ENCODE data around the gene FSCN2. TPM values are rescaled to one million over a fixed set of nuclear protein-coding genes. Genes with fewer than 3 reads are reported as not detected.
A peak's percentile ranks its signal among the peaks of the same experiment; 100 is the strongest.

The FSCN2 gene
- total RNA-seq, 4 donors from 2014 or later, result 1.1 to 2.3 (median 1.8) TPM; not detected in 1

GRCh38 chr17:81558941-81559806 lies 31.0 kb downstream of the FSCN2 start:
- Histone ChIP-seq H3K9me3 (no peaks in the 10 kb centered on the region), H3K36me3 (peaks cover 14 to 82% (median 31%) of the 10 kb centered on the region in 3 donors), H3K27ac (no peak overlapping the region), H3K4me1 (peaks cover 0 to 4% (median under 1%) of the 10 kb centered on the region in 3 donors), H3K27me3 (no peaks in the 10 kb centered on the region), H3K4me3 (no peak overlapping the region)
- DNase-seq, result no peak
- TF ChIP-seq CTCF (IDR thresholded peaks at IDR 0.05), result no peak
- no peak for TF ChIP-seq POLR2A (IDR thresholded peaks at IDR 0.05)
- intact Hi-C loops (cut with DNase I), result no loop called here
- 86 to 87% methylated on average over 11 to 14 of the region's 27 CpGs for WGBS, 2 donors

GRCh38 chr17:81561494-81561885 lies 33.3 kb downstream of the FSCN2 start:
- TF ChIP-seq POLR2A (IDR thresholded peaks at IDR 0.05) (no peak), CTCF (IDR thresholded peaks at IDR 0.05) (no peak)
- 78 to 83% methylated on average over 4 of the region's 4 CpGs for WGBS, 2 donors
- no peaks in the 10 kb centered on the region for H3K9me3 ChIP-seq
- intact Hi-C loops (cut with DNase I), result no loop called here
- no peaks in the 10 kb centered on the region for H3K27me3 ChIP-seq
- peaks cover 0 to 13% (median 8%) of the 10 kb centered on the region in 3 donors for H3K4me1 ChIP-seq
- no peak for DNase-seq
- H3K36me3 ChIP-seq, result peaks cover 27 to 100% (median 44%) of the 10 kb centered on the region in 3 donors
- H3K4me3 ChIP-seq, result no peak overlapping the region
- H3K27ac ChIP-seq, result no peak overlapping the region

GRCh38 chr17:81563861-81564586 lies 35.8 kb downstream of the FSCN2 start:
- TF ChIP-seq POLR2A (IDR thresholded peaks at IDR 0.05) (no peak), CTCF (IDR thresholded peaks at IDR 0.05) (no peak)
- no peak overlapping the region for H3K27ac ChIP-seq
- H3K4me3 ChIP-seq, result no peak overlapping the region
- H3K9me3 ChIP-seq, result no peaks in the 10 kb centered on the region
- no peak for DNase-seq
- intact Hi-C loops (cut with DNase I), result no loop called here
- peaks cover 21 to 100% (median 38%) of the 10 kb centered on the region in 3 donors for H3K36me3 ChIP-seq
- H3K27me3 ChIP-seq, result no peaks in the 10 kb centered on the region
- peaks cover 12 to 27% (median 25%) of the 10 kb centered on the region in 3 donors for H3K4me1 ChIP-seq
- WGBS, 2 donors, result 64 to 74% methylated on average over 10 of the region's 10 CpGs

GRCh38 chr17:81564778-81565177 lies 36.6 kb downstream of the FSCN2 start:
- Histone ChIP-seq H3K9me3 (no peaks in the 10 kb centered on the region), H3K4me1 (peaks cover 12 to 27% (median 25%) of the 10 kb centered on the region in 3 donors), H3K27ac (no peak overlapping the region), H3K36me3 (peaks cover 20 to 100% (median 35%) of the 10 kb centered on the region in 3 donors), H3K4me3 (no peak overlapping the region), H3K27me3 (no peaks in the 10 kb centered on the region)
- WGBS, 2 donors, result 90% methylated on average over 14 to 17 of the region's 17 CpGs
- TF ChIP-seq CTCF (IDR thresholded peaks at IDR 0.05) (no peak), POLR2A (IDR thresholded peaks at IDR 0.05) (no peak)
- no peak for DNase-seq
- intact Hi-C loops (cut with DNase I), result no loop called here

- no peak for DNase-seq
- intact Hi-C loops (cut with DNase I), result no loop called here
- TF ChIP-seq POLR2A (IDR thresholded peaks at IDR 0.05) (no peak), CTCF (IDR thresholded peaks at IDR 0.05) (no peak)
- 94 to 97% methylated on average over 3 to 10 of the region's 16 CpGs for WGBS, 2 donors
- H3K27me3 ChIP-seq, result no peaks in the 10 kb centered on the region
- no peak overlapping the region for H3K4me3 ChIP-seq
- H3K9me3 ChIP-seq, result no peaks in the 10 kb centered on the region
- H3K36me3 ChIP-seq, result peaks cover 24 to 100% (median 40%) of the 10 kb centered on the region in 3 donors
- H3K27ac ChIP-seq, result peak overlapping the region in 1 of 4 donors; percentile 42
- peaks cover 12 to 27% (median 25%) of the 10 kb centered on the region in 3 donors for H3K4me1 ChIP-seq
Measured at GRCh38 chr17:81565231-81565630, 37.1 kb downstream of the FSCN2 start.

Data from esophagus squamous epithelium (tissue), 5 donors.